ENCODE data around the gene KIF3A. TPM values are rescaled to one million over a fixed set of nuclear protein-coding genes. Genes with fewer than 3 reads are reported as not detected.
A peak's percentile ranks its signal among the peaks of the same experiment; 100 is the strongest.

The KIF3A gene
- total and polyA plus RNA-seq, 2 of the 8 experiments (the other 6 are each of a cell fraction or from before 2014, with no cell fraction given), result 3.1 to 13.1 TPM

DNA sequence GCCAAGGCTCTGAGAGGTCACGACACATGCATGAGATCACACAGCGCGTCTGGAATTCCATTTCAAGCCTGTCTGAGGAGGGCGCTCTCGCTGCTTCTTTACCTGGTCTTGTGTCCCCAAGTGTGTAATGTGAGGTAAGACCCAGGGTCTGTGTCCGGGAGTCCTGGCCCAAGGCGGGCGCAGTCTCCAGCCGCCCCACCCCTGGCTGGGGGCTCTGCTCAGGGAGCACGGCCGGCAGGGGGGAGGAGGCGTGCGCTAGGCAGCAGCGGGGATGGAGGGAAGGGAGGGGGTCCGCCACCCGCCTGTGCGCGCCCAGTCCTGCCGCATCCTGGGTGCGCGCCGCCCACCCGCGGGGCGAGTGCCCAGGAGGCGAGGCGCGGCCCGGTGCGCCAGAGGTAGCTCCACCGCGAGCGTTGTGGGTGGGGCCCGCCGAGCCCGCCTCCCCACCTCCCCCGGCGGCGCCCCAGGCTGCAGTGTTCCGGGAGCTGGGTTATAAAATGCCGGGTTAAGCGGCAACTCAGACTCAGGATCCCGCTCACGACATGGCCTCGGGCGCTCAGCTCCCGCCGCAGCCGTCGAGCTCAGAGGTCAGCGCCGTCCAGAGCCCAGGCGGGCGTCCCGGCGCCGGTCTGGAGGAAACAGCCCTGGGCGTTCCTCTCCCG is 9.7 kb upstream of the KIF3A start, which contains the start of gene CCNI2:
CCNI2 (plus strand) TSS at position 473 of the 662 bp plus-strand sequence; CDS start at position 543, 70 bp downstream.
- no peak within 1 kb of the TSS for H3K27ac ChIP-seq (ENCODE audit: low read depth, low read length)
- no peak within 1 kb of the TSS for H2BK120ac ChIP-seq (replicated peaks; ENCODE audit: low read depth, low read length)
- DNase-seq (ENCODE audit: low read depth in 1 of 2, low spot score in 2 of 2) (peak in 1 of 2 experiments; percentile 78), FAIRE-seq (peak; percentile 90)
- no peak within 1 kb of the TSS for H3K4ac ChIP-seq (replicated peaks; ENCODE audit: insufficient read length, low read depth, low read length)
- H2AK5ac ChIP-seq (ENCODE audit: low read depth, low read length), result no peak within 1 kb of the TSS
- no peaks in the 10 kb centered on the region for H3K79me1 ChIP-seq (ENCODE audit: low read depth, low read length)
- no peak within 1 kb of the TSS for H2BK20ac ChIP-seq (ENCODE audit: low read length)
- no peak within 1 kb of the TSS; the same call in 1 of the 2 replicates for H3K18ac ChIP-seq (ENCODE audit: extremely low read depth, low read length)
- peaks cover 23 to 45% (median 36%) of the 10 kb centered on the region in 4 experiments for H3K27me3 ChIP-seq (replicated peaks in 1 of 4; ENCODE audit: control insufficient read depth in 3 of 4, extremely low read depth in 1 of 4, insufficient read depth in 3 of 4, low read length in 3 of 4)
- peaks cover 0 to 7% (median 0%) of the 10 kb centered on the region in 4 experiments; a peak in 1 of 8 replicates for H3K36me3 ChIP-seq (ENCODE audit: control insufficient read depth in 2 of 4, insufficient read depth in 4 of 4, low read length in 3 of 4)
- peak within 1 kb of the TSS in 2 of 4 experiments; percentile 25 to 26; a peak in 2 of 7 replicates for H3K9ac ChIP-seq (replicated peaks in 1 of 4; ENCODE audit: extremely low read depth in 1 of 4, low read depth in 3 of 4, low read length in 3 of 4)
- no peak within 1 kb of the TSS for H3K56ac ChIP-seq (replicated peaks; ENCODE audit: insufficient read length, low read depth, low read length)
- H3K9me3 ChIP-seq (ENCODE audit: insufficient read depth in 2 of 2, low read depth in 1 of 2, low read length in 1 of 2), result no peaks in the 10 kb centered on the region
- H3K4me2 ChIP-seq (ENCODE audit: insufficient read depth in 1 of 2, low read depth in 2 of 2, low read length in 2 of 2), result peak within 1 kb of the TSS; percentile 75 to 80
- H4K20me1 ChIP-seq (replicated peaks in 1 of 2; ENCODE audit: control insufficient read depth in 1 of 2, insufficient read depth in 2 of 2, low read length in 2 of 2), result no peaks in the 10 kb centered on the region
- CTCF ChIA-PET (ENCODE audit: partially characterized antibody), result interaction anchor here (0.6 to 18.2 kb wide), 25 partner anchors 9 to 418 kb away, joined by 3 to 322 read pairs (median 4); partner anchors contain the start of genes KIF3A and SHROOM1
- no peak within 1 kb of the TSS for H3K23ac ChIP-seq (ENCODE audit: insufficient read length)
- H4K91ac ChIP-seq (replicated peaks; ENCODE audit: insufficient read length, low read length), result no peak within 1 kb of the TSS
- peaks cover 0 to 4% (median 0%) of the 10 kb centered on the region in 4 experiments; a peak in 2 of 7 replicates for H3K4me1 ChIP-seq (replicated peaks in 1 of 4; ENCODE audit: control insufficient read depth in 3 of 4, insufficient read depth in 4 of 4, low read length in 3 of 4)
- peaks cover 7% of the 10 kb centered on the region; the same call in 1 of the 2 replicates for H3K23me2 ChIP-seq (ENCODE audit: low read depth, low read length)
- no peaks in the 10 kb centered on the region for H3K79me2 ChIP-seq (ENCODE audit: control insufficient read depth in 1 of 2, insufficient read depth in 2 of 2, low read length in 2 of 2)
- H3K14ac ChIP-seq (ENCODE audit: insufficient read length), result no peak within 1 kb of the TSS
- WGBS, 2 experiments (ENCODE audit: extremely low coverage in 1 of 2, insufficient coverage in 1 of 2, insufficient read length in 1 of 2, insufficient replicate concordance in 2 of 2, low coverage in 1 of 2, low lambda C conversion rate in 2 of 2, missing lambda C conversion rate in 1 of 2), result 5% methylated on average over 22 of the region's 59 CpGs; no CpG with 5 or more reads in 1 of the 2 experiments
- H2BK15ac ChIP-seq (ENCODE audit: low read length), result peak within 1 kb of the TSS; percentile 72; the same call in 1 of the 2 replicates
- POLR2A ChIA-PET (ENCODE audit: partially characterized antibody), result interaction anchor here (0.7 to 2.0 kb wide), 9 partner anchors 10 to 284 kb away, joined by 3 to 9 read pairs (median 4); partner anchors contain the start of genes KIF3A and SEPTIN8
- H3K4me3 ChIP-seq (ENCODE audit: extremely low read depth in 1 of 4, insufficient read depth in 2 of 4, low read depth in 3 of 4, low read length in 4 of 4), result peak within 1 kb of the TSS; percentile 35 to 65 (median 46)
- peak within 1 kb of the TSS; percentile 66; the same call in 1 of the 2 replicates for H2AFZ ChIP-seq (ENCODE audit: low read length)
- H4K5ac ChIP-seq (ENCODE audit: insufficient read length, low read depth, low read length), result no peak within 1 kb of the TSS
- no peak within 1 kb of the TSS for H2BK5ac ChIP-seq (ENCODE audit: low read depth, low read length)
- H4K8ac ChIP-seq (ENCODE audit: extremely low read depth, insufficient read depth, low read length), result peak within 1 kb of the TSS; percentile 66
- no peak within 1 kb of the TSS for H2BK12ac ChIP-seq (ENCODE audit: low read depth, low read length)
- TF ChIP-seq USF2 (IDR thresholded peaks at IDR 0.05; ENCODE audit: low read length) (no peak), CEBPB (IDR thresholded peaks at IDR 0.05; ENCODE audit: low read depth, low read length) (no peak), KDM1A (IDR thresholded peaks at IDR 0.05; ENCODE audit: borderline replicate concordance, low read length) (no peak), NRF1 (IDR thresholded peaks at IDR 0.05; ENCODE audit: low read depth, low read length) (no peak), HDAC2 (IDR thresholded peaks at IDR 0.05; ENCODE audit: borderline replicate concordance in 1 of 2, low read depth in 2 of 2, low read length in 2 of 2) (no peak), TAF1 (IDR thresholded peaks at IDR 0.05; ENCODE audit: low read depth, low read length) (no peak), EGR1 (IDR thresholded peaks at IDR 0.05; ENCODE audit: borderline replicate concordance, low read depth, low read length) (no peak), FOSL1 (IDR thresholded peaks at IDR 0.05; ENCODE audit: insufficient read depth, low read depth, low read length) (no peak), ATF3 (IDR thresholded peaks at IDR 0.05; ENCODE audit: insufficient read depth, low read depth, low read length) (no peak), BCL11A (IDR thresholded peaks at IDR 0.05; ENCODE audit: low read depth in 2 of 2, low read length in 2 of 2) (no peak)
